Thyroid gland (tissue), 4 donors: ENCODE results near the gene NCAPD2. TPM values are rescaled to one million over a fixed set of nuclear protein-coding genes. Genes with fewer than 3 reads are reported as not detected.
"Not testable (repeated sequence)": the region's sequence is repeated elsewhere in the genome, so short reads cannot be mapped to it uniquely, and the experiment has no call there.

Experiments
- DNase-seq, 2 donors: peaks; one replicate each; pipeline ENCODE4 v3.0.0-alpha.2; 2019
- H3K27ac ChIP-seq, 3 donors: fragments of 200-600 bp; sonication (generic); 1 replicate in 2 of 3; 2 replicates in 1 of 3; pipeline ENCODE4 v1.5.1; 2016 to 2019; ENCODE audit warnings: mild to moderate bottlenecking in 1 of 3, moderate library complexity in 1 of 3
- H3K27me3 ChIP-seq: fragments of 200-600 bp; sonication (generic); one replicate; pipeline ENCODE4 v1.5.1; 2019
- H3K36me3 ChIP-seq, 2 donors: fragments of 200-600 bp; sonication (generic); one replicate each; pipeline ENCODE4 v1.5.1; 2016 to 2019
- H3K4me1 ChIP-seq, 2 donors: fragments of 200-600 bp; sonication (generic); one replicate each; pipeline ENCODE4 v1.5.1; 2017 to 2019
- H3K4me3 ChIP-seq, 3 donors: fragments of 200-600 bp; sonication (generic); replicated peaks in 1 of 3; 1 replicate in 2 of 3; 2 replicates in 1 of 3; pipeline ENCODE4 v1.5.1; 2016; ENCODE audit warnings: mild to moderate bottlenecking in 1 of 3
- H3K9me3 ChIP-seq: fragments of 200-600 bp; sonication (generic); one replicate; pipeline ENCODE4 v1.5.1; 2017
- POLR2A ChIP-seq, 2 donors: fragments of 450-650 bp; IDR thresholded peaks; one replicate each; pipeline ENCODE4 v1.6.1; 2017; ENCODE audit warnings: antibody characterized with exemption in 2 of 2, mild to moderate bottlenecking in 2 of 2, moderate library complexity in 1 of 2
- WGBS, 2 donors: methylation state at CpG; one replicate each; pipeline ENCODE4 v1.1.5; 2017; 5-methylcytosine and 5-hydroxymethylcytosine counted together
- intact Hi-C: fragments of 100-400 bp; cut with DNase I; formaldehyde crosslinking; loops from one replicate; pipeline ENCODE4 v1.15.1; 2023
- total RNA-seq, 4 donors: library from RNA; depleted of rRNA; stranded (reverse); fragments of >200 nt; gene quantifications; one replicate each; pipeline ENCODE4 v1.2.3, GENCODE V29; 2016
- TF ChIP-seq, protein P1 (sequence below), 6 experiments: fragments of 200-600 bp in 3 of 6; fragments of 450-650 bp in 3 of 6; sonication (generic) in 3 of 6; IDR thresholded peaks; one replicate each; pipeline ENCODE4 v1.5.1; 2016 to 2019; ENCODE audit warnings: antibody characterized with exemption in 6 of 6, mild to moderate bottlenecking in 2 of 6, inconsistent platforms in 1 of 6, moderate library complexity in 1 of 6

The NCAPD2 gene
- total RNA-seq, 4 donors from 2014 or later: 22.4 to 31.8 (median 28.6) TPM

DNA sequence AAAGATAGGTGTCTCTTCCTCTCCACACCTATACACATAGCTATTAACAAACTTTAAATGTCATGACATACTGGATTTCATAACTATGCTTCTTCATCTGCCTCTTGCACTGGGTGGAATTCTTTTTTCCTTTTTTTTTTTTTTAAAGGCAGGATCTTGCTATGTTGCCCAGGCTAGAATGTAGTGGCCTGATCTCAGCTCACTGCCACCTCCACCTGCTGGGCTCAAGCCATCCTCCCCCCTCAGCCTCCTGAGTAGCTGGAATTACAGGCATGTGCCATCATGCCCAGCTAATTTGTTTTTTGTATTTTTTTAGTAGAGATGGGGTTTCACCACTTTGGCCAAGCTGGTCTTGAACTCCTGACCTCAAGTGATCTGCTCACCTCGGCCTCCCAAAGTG, 5.7 kb upstream of the NCAPD2 start:
- Histone ChIP-seq H3K27me3 (no peaks in the 10 kb centered on the region), H3K27ac (no peak overlapping the region), H3K4me1 (peaks cover 7 to 8% of the 10 kb centered on the region in 2 donors), H3K36me3 (no peaks in the 10 kb centered on the region), H3K9me3 (no peaks in the 10 kb centered on the region), H3K4me3 (no peak overlapping the region)
- TF ChIP-seq, protein P1, sequence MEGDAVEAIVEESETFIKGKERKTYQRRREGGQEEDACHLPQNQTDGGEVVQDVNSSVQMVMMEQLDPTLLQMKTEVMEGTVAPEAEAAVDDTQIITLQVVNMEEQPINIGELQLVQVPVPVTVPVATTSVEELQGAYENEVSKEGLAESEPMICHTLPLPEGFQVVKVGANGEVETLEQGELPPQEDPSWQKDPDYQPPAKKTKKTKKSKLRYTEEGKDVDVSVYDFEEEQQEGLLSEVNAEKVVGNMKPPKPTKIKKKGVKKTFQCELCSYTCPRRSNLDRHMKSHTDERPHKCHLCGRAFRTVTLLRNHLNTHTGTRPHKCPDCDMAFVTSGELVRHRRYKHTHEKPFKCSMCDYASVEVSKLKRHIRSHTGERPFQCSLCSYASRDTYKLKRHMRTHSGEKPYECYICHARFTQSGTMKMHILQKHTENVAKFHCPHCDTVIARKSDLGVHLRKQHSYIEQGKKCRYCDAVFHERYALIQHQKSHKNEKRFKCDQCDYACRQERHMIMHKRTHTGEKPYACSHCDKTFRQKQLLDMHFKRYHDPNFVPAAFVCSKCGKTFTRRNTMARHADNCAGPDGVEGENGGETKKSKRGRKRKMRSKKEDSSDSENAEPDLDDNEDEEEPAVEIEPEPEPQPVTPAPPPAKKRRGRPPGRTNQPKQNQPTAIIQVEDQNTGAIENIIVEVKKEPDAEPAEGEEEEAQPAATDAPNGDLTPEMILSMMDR (IDR thresholded peaks at IDR 0.05): no peak
- no peak for TF ChIP-seq POLR2A (IDR thresholded peaks at IDR 0.05)
- intact Hi-C loops: no loop called here
- no peak for DNase-seq
- 72 to 91% methylated on average over 1 of the region's 1 CpG for WGBS, 2 donors

DNA sequence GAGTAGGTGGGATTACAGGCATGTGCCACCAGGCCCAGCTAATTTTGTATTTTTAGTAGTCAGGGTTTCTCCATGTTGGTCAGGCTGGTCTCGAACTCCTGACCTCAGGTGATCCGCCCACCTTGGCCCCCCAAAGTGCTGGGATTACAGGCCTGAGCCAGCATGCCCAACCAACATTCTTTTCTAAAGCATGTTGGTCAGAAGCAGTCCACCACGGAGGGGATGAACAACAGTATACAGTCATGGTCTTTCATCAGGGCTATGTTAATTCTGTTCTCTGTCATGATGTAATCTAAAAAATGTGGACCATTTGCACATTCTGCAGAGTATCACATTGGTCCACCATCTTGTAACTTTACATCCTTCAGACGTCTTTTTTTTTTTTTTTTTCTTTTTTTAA, 4.5 kb upstream of the NCAPD2 start:
- Histone ChIP-seq H3K27ac (no peak overlapping the region), H3K36me3 (no peaks in the 10 kb centered on the region), H3K27me3 (no peaks in the 10 kb centered on the region), H3K9me3 (no peaks in the 10 kb centered on the region), H3K4me3 (no peak overlapping the region), H3K4me1 (peaks cover 9 to 11% of the 10 kb centered on the region in 2 donors)
- DNase-seq: no peak
- intact Hi-C loops: no loop called here
- TF ChIP-seq, protein P1 (IDR thresholded peaks at IDR 0.05): no peak
- TF ChIP-seq POLR2A (IDR thresholded peaks at IDR 0.05): no peak
- WGBS, 2 donors: 68% methylated on average over 4 of the region's 4 CpGs

DNA sequence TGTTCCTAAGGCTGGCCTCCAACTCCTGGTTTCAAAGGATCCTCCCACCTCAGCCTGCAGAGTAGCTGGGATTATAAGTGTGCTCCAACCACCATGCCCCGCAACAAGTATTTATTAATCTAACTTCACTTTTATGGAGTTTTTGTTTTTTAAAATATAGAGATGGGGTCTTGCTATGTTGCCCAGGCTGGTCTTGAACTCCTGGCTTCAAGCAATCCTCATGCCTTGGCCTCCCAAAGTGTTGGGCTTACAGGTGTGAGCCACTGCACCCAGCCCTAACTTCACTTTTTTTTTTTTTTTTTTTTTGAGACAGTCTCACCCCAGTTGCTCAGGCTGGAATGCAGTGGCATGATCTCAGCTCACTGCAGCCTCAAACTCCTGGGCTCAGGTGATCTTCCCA, 3.2 kb upstream of the NCAPD2 start:
- WGBS, 2 donors: 97 to 100% methylated on average over 1 of the region's 1 CpG
- H3K4me1 ChIP-seq: peaks cover 15 to 18% of the 10 kb centered on the region in 2 donors
- H3K27ac ChIP-seq, H3K36me3 ChIP-seq, DNase-seq, H3K9me3 ChIP-seq, H3K27me3 ChIP-seq, intact Hi-C loops, H3K4me3 ChIP-seq: not testable (repeated sequence)

DNA sequence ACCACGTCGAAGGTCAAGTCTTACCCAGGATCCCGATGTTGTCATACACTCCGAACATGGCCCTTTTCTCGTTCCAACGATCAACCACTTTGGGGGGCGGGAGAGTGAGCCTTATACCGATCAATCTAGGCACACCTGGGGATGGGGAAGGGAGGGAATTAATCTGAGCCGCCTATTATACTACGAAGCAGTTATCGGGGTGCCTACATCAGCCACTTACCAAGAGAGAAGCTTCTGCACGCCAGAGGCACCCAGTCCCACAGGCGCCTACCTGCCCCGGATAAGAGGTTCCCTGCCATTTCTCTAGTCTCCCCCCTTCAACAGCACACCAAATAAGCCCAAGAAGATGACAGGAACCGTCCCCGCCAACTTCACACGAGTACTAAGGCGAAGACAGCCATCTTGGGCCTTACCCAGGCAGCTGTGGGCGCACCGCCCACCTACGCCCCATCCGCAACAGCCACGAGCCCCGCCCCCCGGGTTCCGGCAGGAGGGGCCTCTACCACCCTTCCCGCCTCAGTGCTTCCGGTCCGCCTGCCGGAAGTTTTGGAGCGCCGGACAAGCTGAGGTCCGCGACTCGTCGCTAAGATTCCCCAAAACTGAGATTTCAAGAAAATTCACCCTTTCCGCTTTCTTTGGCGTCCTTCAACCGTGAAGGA, 935 bp upstream of the NCAPD2 start, which contains the start of gene MRPL51:
Gene MRPL51 (minus strand): TSS at position 425 of the 659 bp plus-strand sequence. CDS start 126 bp downstream, at position 299.
- no peaks in the 10 kb centered on the region for H3K9me3 ChIP-seq
- peak within 1 kb of the TSS; percentile 71 to 98 (median 93) for H3K27ac ChIP-seq
- peaks cover 15 to 18% of the 10 kb centered on the region in 2 donors for H3K4me1 ChIP-seq
- H3K27me3 ChIP-seq: no peaks in the 10 kb centered on the region
- peak; percentile 14 to 92 for TF ChIP-seq POLR2A (IDR thresholded peaks at IDR 0.05)
- TF ChIP-seq, protein P1 (IDR thresholded peaks at IDR 0.05): no peak
- peak within 1 kb of the TSS; percentile 53 to 99 (median 82) for H3K4me3 ChIP-seq
- WGBS, 2 donors: 2% methylated on average over 29 to 33 of the region's 39 CpGs
- intact Hi-C loops: loop anchor here (2.0 kb wide), 1 partner anchor 44 kb away; no protein-coding TSS in a partner anchor
- H3K36me3 ChIP-seq: peaks cover 0 to 3% of the 10 kb centered on the region in 2 donors
- DNase-seq: peak; percentile 98

DNA sequence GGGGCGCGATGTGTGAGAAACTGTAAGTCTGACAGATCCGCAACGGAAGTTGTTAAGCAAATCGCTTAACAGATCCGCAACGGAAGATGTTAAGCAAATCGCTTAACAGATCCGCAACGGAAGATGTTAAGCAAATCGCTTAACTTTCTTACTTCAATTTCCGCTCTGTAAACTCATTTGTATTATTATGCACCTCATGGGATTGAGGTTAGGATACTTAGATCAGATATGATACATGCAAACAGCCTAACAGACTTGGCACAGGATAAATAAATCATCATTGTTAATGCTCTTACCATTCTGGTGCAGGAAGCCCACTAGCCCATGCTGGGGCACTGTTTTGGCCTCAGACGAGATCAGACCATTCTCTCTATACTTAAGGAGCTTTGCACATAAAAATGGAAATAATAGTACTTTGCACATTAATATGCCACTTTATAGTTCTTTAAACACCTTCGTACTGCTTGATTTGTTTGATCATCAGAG, 399 bp downstream of the NCAPD2 start:
- no peak for TF ChIP-seq POLR2A (IDR thresholded peaks at IDR 0.05)
- TF ChIP-seq, protein P1 (IDR thresholded peaks at IDR 0.05): no peak
- H3K4me1 ChIP-seq: peaks cover 15 to 18% of the 10 kb centered on the region in 2 donors
- H3K27ac ChIP-seq: no peak overlapping the region
- peaks cover 0 to 6% of the 10 kb centered on the region in 2 donors for H3K36me3 ChIP-seq
- H3K27me3 ChIP-seq: no peaks in the 10 kb centered on the region
- no peaks in the 10 kb centered on the region for H3K9me3 ChIP-seq
- 2% methylated on average over 14 of the region's 14 CpGs for WGBS, 2 donors
- intact Hi-C loops: no loop called here
- peak overlapping the region; percentile 47 to 86 (median 82) for H3K4me3 ChIP-seq
- no peak for DNase-seq
